NCI-H510A (cell line): ENCODE results near the gene EPS8L3.
"Not testable (repeated sequence)": the region's sequence is repeated elsewhere in the genome, so short reads cannot be mapped to it uniquely, and the experiment has no call there.

Experiments
- DNase-seq: peaks from one replicate; lab custom pipeline; 2025; lab: John Stamatoyannopoulos, UW

EPS8L3 gene

GRCh38 chr1:109762821-109763645 is 690 bp downstream of the EPS8L3 start:
- DNase-seq, result no peak

GRCh38 chr1:109762039-109762585 is 1.6 kb downstream of the EPS8L3 start:
- DNase-seq, result no peak

GRCh38 chr1:109761227-109762038 is 2.3 kb downstream of the EPS8L3 start:
- DNase-seq, result no peak

GRCh38 chr1:109760581-109761226 is 3.0 kb downstream of the EPS8L3 start:
- no peak for DNase-seq

GRCh38 chr1:109759513-109760334 is 4.0 kb downstream of the EPS8L3 start:
- no peak for DNase-seq

GRCh38 chr1:109757936-109758786 is 5.6 kb downstream of the EPS8L3 start:
- no peak for DNase-seq

- DNase-seq, result no peak
These were observed 6.7 kb downstream of the EPS8L3 start for GRCh38 chr1:109756848-109757521.

- not testable (repeated sequence) for DNase-seq
These were observed 7.4 kb downstream of the EPS8L3 start for GRCh38 chr1:109756325-109756724.

- no peak for DNase-seq
These were observed 9.0 kb downstream of the EPS8L3 start for GRCh38 chr1:109754738-109755137.

GRCh38 chr1:109751531-109752260 is 12.0 kb downstream of the EPS8L3 start:
- no peak for DNase-seq

- DNase-seq, result no peak
These were observed 12.8 kb downstream of the EPS8L3 start for GRCh38 chr1:109750920-109751319.

GRCh38 chr1:109750241-109750882 is 13.4 kb downstream of the EPS8L3 start:
- DNase-seq, result no peak

GRCh38 chr1:109749221-109749620 is 14.5 kb downstream of the EPS8L3 start:
- DNase-seq, result no peak

GRCh38 chr1:109748311-109748710 is 15.4 kb downstream of the EPS8L3 start:
- DNase-seq, result not testable (repeated sequence)

- DNase-seq, result peak; percentile 20
These were observed 22.9 kb downstream of the EPS8L3 start, which contains the start of gene GSTM3 for GRCh38 chr1:109740615-109741373. GSTM3 (minus strand) TSS chr1:109741038; CDS start chr1:109740287, 751 bp downstream.

GRCh38 chr1:109739738-109740614 is 23.7 kb downstream of the EPS8L3 start:
- peak; percentile 44 for DNase-seq
